ENCODE measurements around the gene PXYLP1.

GRCh38 chr3:141335531-141336061, 104.0 kb downstream of the PXYLP1 start:
- no peak for TF ChIP-seq EZH2 (IDR thresholded peaks at IDR 0.05; ENCODE audit: borderline replicate concordance, control insufficient read depth, low read depth, low read length)
- TF ChIP-seq SUZ12 (IDR thresholded peaks at IDR 0.05; ENCODE audit: unreplicated experiment): no peak
- TF ChIP-seq ATF2 (IDR thresholded peaks at IDR 0.05; ENCODE audit: low read length): no peak
- TF ChIP-seq BCL3 (IDR thresholded peaks at IDR 0.05; ENCODE audit: borderline replicate concordance, insufficient read depth, low read depth, low read length, poor library complexity, severe bottlenecking): no peak
- TF ChIP-seq CTCF (IDR thresholded peaks at IDR 0.05 in 2 of 3, conservative IDR thresholded peaks at IDR 0.05 in 1 of 3; ENCODE audit: control insufficient read depth in 2 of 3, extremely low read depth in 1 of 3, insufficient read depth in 1 of 3, low read depth in 3 of 3, low read length in 3 of 3): no peak
- TF ChIP-seq POLR2AphosphoS5 (IDR thresholded peaks at IDR 0.05; ENCODE audit: low read length): no peak
- TF ChIP-seq YY1 (IDR thresholded peaks at IDR 0.05; ENCODE audit: low read depth, low read length): no peak
- TF ChIP-seq USF2 (IDR thresholded peaks at IDR 0.05; ENCODE audit: borderline replicate concordance, low read depth, low read length): no peak

All from GM12878 (cell line).